WTC11 (cell line): ENCODE data around the gene NATD1. TPM values are rescaled to one million over a fixed set of nuclear protein-coding genes. Genes with fewer than 3 reads are reported as not detected.

Source experiments
- ATAC-seq: fragments of 200-7000 bp; cut with Tn5 transposase; 2 replicates; pipeline ENCODE4 v1.10.0; 2021; ENCODE audit warnings: mild to moderate bottlenecking, moderate library complexity
- CTCF ChIA-PET: fragments of 300-600 bp; sonication (Branson Sonifier 250); formaldehyde crosslinking; loops from one replicate; lab custom pipeline; 2021; ENCODE audit warnings: antibody characterized with exemption; lab: Charles Lee
- POLR2A ChIA-PET: fragments of 350-600 bp; sonication (Branson Sonifier 250); formaldehyde crosslinking; loops from one replicate; lab custom pipeline; 2021; ENCODE audit warnings: antibody characterized with exemption; lab: Charles Lee
- DNase-seq: peaks from one replicate; pipeline ENCODE4 v3.0.0; 2021; ENCODE audit warnings: low spot score
- H3K27ac Mint-ChIP-seq: 2 replicates; pipeline ENCODE4 v1.8.0; 2021; ENCODE audit warnings: mixed read lengths
- H3K27me3 Mint-ChIP-seq: 2 replicates; pipeline ENCODE4 v1.8.0; 2021; ENCODE audit warnings: low read depth, mild to moderate bottlenecking, moderate library complexity, mixed read lengths
- H3K36me3 Mint-ChIP-seq: 2 replicates; pipeline ENCODE4 v1.8.0; 2021; ENCODE audit warnings: mixed read lengths
- H3K4me1 Mint-ChIP-seq: 2 replicates; pipeline ENCODE4 v1.8.0; 2022; ENCODE audit warnings: mixed read lengths
- H3K4me3 Mint-ChIP-seq: 2 replicates; pipeline ENCODE4 v1.8.0; 2021; ENCODE audit warnings: mild to moderate bottlenecking, moderate library complexity, mixed read lengths
- H3K9me3 Mint-ChIP-seq: 2 replicates; pipeline ENCODE4 v1.8.0; 2021; ENCODE audit warnings: mixed read lengths
- ATF1 ChIP-seq: sonication (generic); formaldehyde crosslinking; IDR thresholded peaks from 2 replicates; pipeline ENCODE4 v1.8.1; 2023; ENCODE audit warnings: mild to moderate bottlenecking, moderate library complexity, missing genetic modification reagents
- CREM ChIP-seq: sonication (generic); formaldehyde crosslinking; IDR thresholded peaks from 2 replicates; pipeline ENCODE4 v1.8.1; 2022; ENCODE audit warnings: mild to moderate bottlenecking, missing genetic modification reagents, moderate library complexity
- FOXK1 ChIP-seq: sonication (generic); formaldehyde crosslinking; IDR thresholded peaks from 2 replicates; pipeline ENCODE4 v1.8.0; 2022; ENCODE audit warnings: mild to moderate bottlenecking, moderate library complexity, missing genetic modification reagents
- FOXP1 ChIP-seq: sonication (generic); formaldehyde crosslinking; IDR thresholded peaks from 2 replicates; pipeline ENCODE4 v1.8.0; 2022; ENCODE audit warnings: missing genetic modification reagents, mild to moderate bottlenecking, moderate library complexity, borderline replicate concordance
- GABPB1 ChIP-seq: sonication (generic); formaldehyde crosslinking; IDR thresholded peaks from 2 replicates; pipeline ENCODE4 v1.8.1; 2023; ENCODE audit warnings: mild to moderate bottlenecking, missing genetic modification reagents
- HMGXB4 ChIP-seq: sonication (generic); formaldehyde crosslinking; IDR thresholded peaks from 2 replicates; pipeline ENCODE4 v1.8.1; 2023; ENCODE audit warnings: mild to moderate bottlenecking, moderate library complexity, missing genetic modification reagents
- JUN ChIP-seq: sonication (generic); formaldehyde crosslinking; IDR thresholded peaks from 2 replicates; pipeline ENCODE4 v1.8.0; 2023; ENCODE audit warnings: mild to moderate bottlenecking, missing genetic modification reagents
- OVOL2 ChIP-seq: fragments of 250-450 bp; sonication (Bioruptor Pico); IDR thresholded peaks from 2 replicates; pipeline ENCODE4 v1.9.0; 2021; ENCODE audit warnings: mild to moderate bottlenecking, borderline replicate concordance
- TP53 ChIP-seq: sonication (generic); formaldehyde crosslinking; IDR thresholded peaks from 2 replicates; pipeline ENCODE4 v1.8.1; 2023; ENCODE audit warnings: mild to moderate bottlenecking, missing genetic modification reagents
- ZBTB21 ChIP-seq: sonication (generic); formaldehyde crosslinking; IDR thresholded peaks from 2 replicates; pipeline ENCODE4 v1.8.1; 2023; ENCODE audit warnings: mild to moderate bottlenecking, missing genetic modification reagents, borderline replicate concordance
- ZBTB43 ChIP-seq: sonication (generic); formaldehyde crosslinking; IDR thresholded peaks from 2 replicates; pipeline ENCODE4 v1.8.1; 2023; ENCODE audit warnings: mild to moderate bottlenecking, missing genetic modification reagents
- ZNF138 ChIP-seq: sonication (generic); formaldehyde crosslinking; conservative IDR thresholded peaks from 2 replicates; pipeline ENCODE4 v1.8.1; 2022; ENCODE audit warnings: mild to moderate bottlenecking, moderate library complexity, missing genetic modification reagents
- ZNF425 ChIP-seq: fragments of 250-450 bp; sonication (Bioruptor Pico); conservative IDR thresholded peaks from 2 replicates; pipeline ENCODE4 v1.9.0; 2021; ENCODE audit warnings: mild to moderate bottlenecking
- total RNA-seq: library from RNA; stranded (reverse); gene quantifications from 3 replicates; pipeline ENCODE4 v1.2.3, GENCODE V29; 2021

Gene NATD1
- total RNA-seq, 1 experiment from 2014 or later, result 10.1 TPM

- Mint-ChIP-seq H3K27me3 (peaks cover 8% of the 10 kb centered on the region; the same call in 1 of the 2 replicates), H3K36me3 (peaks cover 19% of the 10 kb centered on the region), H3K4me1 (peaks cover 14% of the 10 kb centered on the region)
- CTCF ChIA-PET, result interaction anchor here (0.7 to 1.0 kb wide), 2 partner anchors 14 to 296 kb away, joined by 3 to 4 read pairs; no protein-coding TSS in a partner anchor
- TF ChIP-seq TP53 (CRISPR knock-in tag) (no peak), JUN (CRISPR knock-in tag) (no peak), ZBTB21 (no peak), HMGXB4 (CRISPR knock-in tag) (no peak), ZBTB43 (CRISPR knock-in tag) (no peak)
- TF ChIP-seq, all 79 proteins: peak for 0
- no peak overlapping the region for H3K4me3 Mint-ChIP-seq
- POLR2A ChIA-PET, result no interaction called here
- no peak overlapping the region for H3K27ac Mint-ChIP-seq
- H3K9me3 Mint-ChIP-seq, result peaks cover 3% of the 10 kb centered on the region; the same call in 1 of the 2 replicates
- no peak for DNase-seq
- ATAC-seq, result no peak
Measured at GRCh38 chr17:21289175-21289901, 36.1 kb upstream of the NATD1 start.

- TF ChIP-seq OVOL2 (no peak), FOXP1 (CRISPR knock-in tag) (no peak), TP53 (CRISPR knock-in tag) (no peak), FOXK1 (CRISPR knock-in tag) (no peak), ATF1 (CRISPR knock-in tag) (no peak), CREM (CRISPR knock-in tag) (no peak), ZNF138 (CRISPR knock-in tag) (no peak)
- no peak for DNase-seq
- peaks cover 19% of the 10 kb centered on the region for H3K36me3 Mint-ChIP-seq
- no peak overlapping the region for H3K4me3 Mint-ChIP-seq
- CTCF ChIA-PET, result interaction anchor here (0.7 to 1.0 kb wide), 2 partner anchors 13 to 169 kb away, joined by 3 to 5 read pairs; no protein-coding TSS in a partner anchor
- POLR2A ChIA-PET, result no interaction called here
- ATAC-seq, result no peak
- peaks cover 13% of the 10 kb centered on the region for H3K27me3 Mint-ChIP-seq
- peaks cover 14% of the 10 kb centered on the region for H3K4me1 Mint-ChIP-seq
- no peak overlapping the region for H3K27ac Mint-ChIP-seq
- peaks cover 3% of the 10 kb centered on the region; the same call in 1 of the 2 replicates for H3K9me3 Mint-ChIP-seq
Measured at GRCh38 chr17:21288571-21289017, 35.4 kb upstream of the NATD1 start.

GRCh38 chr17:21287703-21288449 is 34.7 kb upstream of the NATD1 start:
- Mint-ChIP-seq H3K36me3 (peaks cover 19% of the 10 kb centered on the region), H3K4me3 (no peak overlapping the region), H3K27me3 (peaks cover 20% of the 10 kb centered on the region), H3K9me3 (peaks cover 3% of the 10 kb centered on the region; the same call in 1 of the 2 replicates), H3K27ac (no peak overlapping the region), H3K4me1 (peaks cover 14% of the 10 kb centered on the region)
- ATAC-seq (no peak), DNase-seq (no peak)
- POLR2A ChIA-PET, result no interaction called here
- TF ChIP-seq GABPB1 (CRISPR knock-in tag) (peak; percentile 5; the same call in 1 of the 2 replicates), ZNF425 (CRISPR knock-in tag) (no peak)
- CTCF ChIA-PET, result interaction anchor here (0.7 to 1.0 kb wide), 2 partner anchors 12 to 169 kb away, joined by 3 to 5 read pairs; no protein-coding TSS in a partner anchor
